SK-N-SH (cell line): ENCODE results near the gene MRC1.

ENCODE experiments used
- CHD2 ChIP-seq: fragments of 150-350 bp; IDR thresholded peaks from 2 replicates; pipeline ENCODE4 v1.6.1; 2018; ENCODE audit warnings: low read length; ENCODE audit not compliant: partially characterized antibody
- CTCF ChIP-seq: fragments of 200-600 bp; sonication (generic); IDR thresholded peaks from 2 replicates; pipeline ENCODE4 v1.6.1; 2017; ENCODE audit warnings: antibody characterized with exemption, mild to moderate bottlenecking, moderate library complexity
- RAD21 ChIP-seq: IDR thresholded peaks from 2 replicates; pipeline ENCODE4 v1.6.1; 2012; ENCODE audit warnings: mild to moderate bottlenecking, low read length
- RFX5 ChIP-seq: IDR thresholded peaks from 2 replicates; pipeline ENCODE4 v1.6.1; 2012; ENCODE audit warnings: mild to moderate bottlenecking, improper control_type of control experiment, low read length

- TF ChIP-seq CTCF (no peak), CHD2 (no peak), RAD21 (no peak), RFX5 (no peak)
Measured at GRCh38 chr10:17792991-17793390, 16.2 kb upstream of the MRC1 start.
